HCT116 (cell line): Measurements from ENCODE around the gene MUSTN1. TPM values are rescaled to one million over a fixed set of nuclear protein-coding genes. Genes with fewer than 3 reads are reported as not detected.

Experiments used
- ATAC-seq: fragments of 200-7000 bp; cut with Tn5 transposase; 2 replicates; pipeline ENCODE4 v1.9.1; 2020; ENCODE audit warnings: mild to moderate bottlenecking, moderate library complexity
- BruUV-seq: library from RNA; stranded (reverse); fragments of 400-500 nt; replicated peaks from 2 replicates; lab custom pipeline; 2021; lab: Mats Ljungman, UMichigan
- CTCF ChIA-PET: fragments of 300-600 bp; sonication (Branson Sonifier 250); formaldehyde crosslinking; loops from one replicate; lab custom pipeline; 2021; ENCODE audit warnings: antibody characterized with exemption; lab: Charles Lee
- POLR2A ChIA-PET: fragments of 300-600, 350-600 bp; sonication (Branson Sonifier 250); formaldehyde crosslinking; loops from one replicate; lab custom pipeline; 2021; ENCODE audit warnings: antibody characterized with exemption; lab: Charles Lee
- RAD21 ChIA-PET, 2 experiments: fragments of 300-600 bp; sonication (Branson Sonifier 250); formaldehyde crosslinking; loops; one replicate each; lab custom pipeline; 2023; ENCODE audit warnings: low total read pairs in 2 of 2; ENCODE audit not compliant: uncharacterized antibody in 2 of 2, unreplicated experiment in 2 of 2, low non-redundant PET in 1 of 2; lab: Charles Lee
- DNase-seq: peaks from one replicate; pipeline ENCODE4 v3.0.0-alpha.2; 2010; ENCODE audit warnings: low read depth, low spot score
- H2AFZ ChIP-seq: fragments of 200-600 bp; shearing (Covaris generic), sonication (generic); 2 replicates; pipeline ENCODE4 v1.6.1; 2017; ENCODE audit warnings: low read depth, mixed run types, mixed read lengths, antibody characterized with exemption, low read length; ENCODE audit not compliant: poor library complexity, severe bottlenecking
- H3K27ac ChIP-seq: 2 replicates; pipeline ENCODE4 v1.5.1; 2012; ENCODE audit warnings: low read depth, low read length
- H3K27me3 ChIP-seq: fragments of 200-600 bp; sonication (generic); 2 replicates; pipeline ENCODE4 v1.6.1; 2016; ENCODE audit warnings: mixed run types, low read length, mixed read lengths; ENCODE audit not compliant: insufficient read depth
- H3K36me3 ChIP-seq, 2 experiments: fragments of 200-500 bp in 1 of 2; fragments of 200-600 bp in 1 of 2; sonication (Bioruptor generic) in 1 of 2; sonication (generic) in 1 of 2; 2 replicates each; pipeline versions ENCODE4 v1.5.1 to v1.6.1; 2014 to 2016; ENCODE audit warnings: low read length in 2 of 2, inconsistent platforms in 1 of 2, mixed read lengths in 1 of 2, mixed run types in 1 of 2; ENCODE audit not compliant: insufficient read depth in 2 of 2, control insufficient read depth in 1 of 2
- H3K4me1 ChIP-seq, 2 experiments: fragments of 200-600 bp in 1 of 2; sonication (generic) in 1 of 2; 2 replicates each; pipeline versions ENCODE4 v1.5.1 to v1.6.1; 2012 to 2017; ENCODE audit warnings: low read length in 2 of 2, inconsistent platforms in 1 of 2, mild to moderate bottlenecking in 1 of 2, mixed read lengths in 1 of 2, mixed run types in 1 of 2, moderate library complexity in 1 of 2; ENCODE audit not compliant: insufficient read depth in 2 of 2, control insufficient read depth in 1 of 2
- H3K4me2 ChIP-seq: fragments of 200-600 bp; sonication (generic); 2 replicates; pipeline ENCODE4 v1.6.1; 2017; ENCODE audit warnings: mixed run types, low read length, mixed read lengths
- H3K4me3 ChIP-seq, 2 experiments: fragments of 200-600 bp in 1 of 2; sonication (generic) in 1 of 2; replicated peaks in 1 of 2; 2 replicates each; pipeline ENCODE4 v1.5.1; 2011 to 2016; ENCODE audit warnings: low read length in 2 of 2, control low read depth in 1 of 2, low read depth in 1 of 2, mild to moderate bottlenecking in 1 of 2, mixed read lengths in 1 of 2, mixed run types in 1 of 2
- H3K79me2 ChIP-seq: fragments of 200-600 bp; sonication (generic); 2 replicates; pipeline ENCODE4 v1.6.1; 2017; ENCODE audit warnings: mild to moderate bottlenecking, mixed run types, low read length, moderate library complexity, mixed read lengths; ENCODE audit not compliant: insufficient read depth
- H3K9ac ChIP-seq: fragments of 200-600 bp; sonication (generic); 2 replicates; pipeline ENCODE4 v1.6.1; 2016; ENCODE audit warnings: low read length, mixed read lengths
- H3K9me2 ChIP-seq: fragments of 200-600 bp; sonication (generic), shearing (Covaris generic); 2 replicates; pipeline ENCODE4 v1.6.1; 2017; ENCODE audit warnings: mixed run types, mild to moderate bottlenecking, moderate library complexity; ENCODE audit not compliant: insufficient read depth
- H3K9me3 ChIP-seq, 2 experiments: fragments of 200-500 bp in 1 of 2; fragments of 200-600 bp in 1 of 2; sonication (Bioruptor generic) in 1 of 2; sonication (generic) in 1 of 2; 2 replicates each; pipeline ENCODE4 v1.6.1; 2014 to 2017; ENCODE audit warnings: low read length in 2 of 2, mixed read lengths in 2 of 2, inconsistent platforms in 1 of 2, low read depth in 1 of 2, mild to moderate bottlenecking in 1 of 2, mixed run types in 1 of 2, moderate library complexity in 1 of 2; ENCODE audit not compliant: control insufficient read depth in 1 of 2, insufficient read depth in 1 of 2
- H4K20me1 ChIP-seq: fragments of 200-600 bp; sonication (generic), shearing (Covaris generic); 2 replicates; pipeline ENCODE4 v1.6.1; 2017; ENCODE audit warnings: mixed run types, mild to moderate bottlenecking, moderate library complexity; ENCODE audit not compliant: insufficient read depth
- ATF3 ChIP-seq: IDR thresholded peaks from 2 replicates; pipeline ENCODE4 v1.6.1; 2012
- CBX3 ChIP-seq: IDR thresholded peaks from 2 replicates; pipeline ENCODE4 v1.6.1; 2012; ENCODE audit warnings: low read depth
- CEBPB ChIP-seq: IDR thresholded peaks from 2 replicates; pipeline ENCODE4 v1.6.1; 2012; ENCODE audit warnings: low read depth
- EZH2 ChIP-seq: fragments of 200-600 bp; sonication (generic); IDR thresholded peaks from 2 replicates; pipeline ENCODE4 v1.6.1; 2017; ENCODE audit warnings: antibody characterized with exemption, mixed run types
- EZH2phosphoT487 ChIP-seq: fragments of 200-600 bp; IDR thresholded peaks from 2 replicates; pipeline ENCODE4 v1.6.1; 2018; ENCODE audit warnings: antibody characterized with exemption, borderline replicate concordance
- FOSL1 ChIP-seq: IDR thresholded peaks from 2 replicates; pipeline ENCODE4 v1.6.1; 2012; ENCODE audit warnings: low read depth
- MAX ChIP-seq: IDR thresholded peaks from 2 replicates; pipeline ENCODE4 v1.6.1; 2012
- REST ChIP-seq: IDR thresholded peaks from 2 replicates; pipeline ENCODE4 v1.6.1; 2012; ENCODE audit warnings: low read depth
- SIN3A ChIP-seq: IDR thresholded peaks from 2 replicates; pipeline ENCODE4 v1.6.1; 2012; ENCODE audit warnings: low read depth
- SRF ChIP-seq: IDR thresholded peaks from 2 replicates; pipeline ENCODE4 v1.6.1; 2012; ENCODE audit warnings: low read depth
- TCF7L2 ChIP-seq: IDR thresholded peaks from 2 replicates; pipeline ENCODE4 v1.7.0; 2011; ENCODE audit warnings: borderline replicate concordance, inconsistent platforms; ENCODE audit not compliant: insufficient read depth, insufficient read length; ENCODE audit errors: extremely low read depth
- ZNF274 ChIP-seq: fragments of 200-500 bp; sonication (Bioruptor generic); IDR thresholded peaks from 2 replicates; pipeline ENCODE4 v1.6.1; 2014; ENCODE audit warnings: mild to moderate bottlenecking, low read depth, low read length, inconsistent platforms
- intact Hi-C: fragments of 100-400 bp; cut with micrococcal nuclease; formaldehyde crosslinking; loops from 2 replicates; pipeline ENCODE4 v1.10.0; 2022
- total RNA-seq: library from RNA; stranded (reverse); gene quantifications from one replicate; pipeline ENCODE4 v1.2.1, GENCODE V29; 2021; ENCODE audit not compliant: unreplicated experiment
- TF ChIP-seq, protein P1 (sequence below), 3 experiments: fragments of 200-600 bp in 1 of 3; sonication (generic) in 1 of 3; IDR thresholded peaks in 2 of 3; conservative IDR thresholded peaks in 1 of 3; 2 replicates each; pipeline ENCODE4 v1.5.1; 2012 to 2017; ENCODE audit warnings: low read depth in 2 of 3, low read length in 2 of 3, antibody characterized with exemption in 1 of 3, borderline replicate concordance in 1 of 3, control low read depth in 1 of 3, mild to moderate bottlenecking in 1 of 3, mixed read lengths in 1 of 3, mixed run types in 1 of 3, moderate library complexity in 1 of 3; ENCODE audit not compliant: insufficient read depth in 1 of 3

The MUSTN1 gene
- total RNA-seq, 1 experiment from 2014 or later = 0.44 TPM

DNA sequence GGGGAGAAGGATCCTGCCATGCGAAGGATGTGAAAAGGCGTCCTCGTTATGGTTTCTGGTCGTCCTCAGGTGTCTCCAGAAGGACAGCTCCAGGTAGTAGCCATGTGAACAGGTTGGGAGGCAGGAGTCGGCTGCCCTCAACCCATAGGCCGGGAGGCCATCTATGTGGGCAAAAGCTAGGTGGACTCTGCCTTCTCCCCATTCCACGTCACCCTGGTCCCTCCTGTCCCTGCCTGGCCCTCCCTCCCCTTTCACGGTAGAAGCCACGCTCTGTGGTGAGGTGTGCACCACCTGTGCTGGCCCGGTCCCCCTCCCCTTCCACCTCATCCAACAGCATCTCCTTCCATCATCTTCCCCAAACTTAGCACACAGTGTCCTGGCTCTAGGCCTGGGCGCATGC lies 23.9 kb downstream of the MUSTN1 start:
- no peak for ATAC-seq

More for the DNA sequence above, 23.9 kb downstream of the MUSTN1 start:
- CTCF ChIA-PET = no interaction called here
- no TSS peak for BruUV-seq
- Histone ChIP-seq H3K9ac (no peak overlapping the region), H3K27me3 (no peaks in the 10 kb centered on the region), H2AFZ (no peak overlapping the region), H3K9me2 (no peaks in the 10 kb centered on the region), H3K4me2 (no peak overlapping the region), H3K4me3 (no peak overlapping the region), H4K20me1 (no peaks in the 10 kb centered on the region), H3K36me3 (no peaks in the 10 kb centered on the region), H3K9me3 (no peaks in the 10 kb centered on the region), H3K79me2 (no peaks in the 10 kb centered on the region), H3K4me1 (no peaks in the 10 kb centered on the region), H3K27ac (no peak overlapping the region)
- RAD21 ChIA-PET = no interaction called here
- TF ChIP-seq REST = no peak
- no peak for TF ChIP-seq EZH2phosphoT487
- TF ChIP-seq SIN3A = no peak
- TF ChIP-seq FOSL1 = no peak
- no peak for TF ChIP-seq MAX
- no peak for TF ChIP-seq CEBPB
- no peak for TF ChIP-seq EZH2
- no peak for TF ChIP-seq SRF
- TF ChIP-seq TCF7L2 = no peak
- TF ChIP-seq CBX3 = no peak
- no peak for TF ChIP-seq ZNF274
- TF ChIP-seq ATF3 = no peak
- TF ChIP-seq, protein P1, sequence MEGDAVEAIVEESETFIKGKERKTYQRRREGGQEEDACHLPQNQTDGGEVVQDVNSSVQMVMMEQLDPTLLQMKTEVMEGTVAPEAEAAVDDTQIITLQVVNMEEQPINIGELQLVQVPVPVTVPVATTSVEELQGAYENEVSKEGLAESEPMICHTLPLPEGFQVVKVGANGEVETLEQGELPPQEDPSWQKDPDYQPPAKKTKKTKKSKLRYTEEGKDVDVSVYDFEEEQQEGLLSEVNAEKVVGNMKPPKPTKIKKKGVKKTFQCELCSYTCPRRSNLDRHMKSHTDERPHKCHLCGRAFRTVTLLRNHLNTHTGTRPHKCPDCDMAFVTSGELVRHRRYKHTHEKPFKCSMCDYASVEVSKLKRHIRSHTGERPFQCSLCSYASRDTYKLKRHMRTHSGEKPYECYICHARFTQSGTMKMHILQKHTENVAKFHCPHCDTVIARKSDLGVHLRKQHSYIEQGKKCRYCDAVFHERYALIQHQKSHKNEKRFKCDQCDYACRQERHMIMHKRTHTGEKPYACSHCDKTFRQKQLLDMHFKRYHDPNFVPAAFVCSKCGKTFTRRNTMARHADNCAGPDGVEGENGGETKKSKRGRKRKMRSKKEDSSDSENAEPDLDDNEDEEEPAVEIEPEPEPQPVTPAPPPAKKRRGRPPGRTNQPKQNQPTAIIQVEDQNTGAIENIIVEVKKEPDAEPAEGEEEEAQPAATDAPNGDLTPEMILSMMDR (IDR thresholded peaks at IDR 0.05 in 2 of 3, conservative IDR thresholded peaks at IDR 0.05 in 1 of 3; ENCODE audit: borderline replicate concordance in 1 of 3, insufficient read depth in 1 of 3, low read depth in 2 of 3, low read length in 2 of 3) = no peak
- DNase-seq = no peak
- POLR2A ChIA-PET = no interaction called here
- intact Hi-C loops = no loop called here
